Ishikawa (cell line): Measurements from ENCODE around the gene SLC38A9.

Source experiments
- CEBPB ChIP-seq: IDR thresholded peaks from 2 replicates; pipeline ENCODE4 v1.6.1; 2012
- CREB1 ChIP-seq: IDR thresholded peaks from 2 replicates; pipeline ENCODE4 v1.6.1; 2012; ENCODE audit warnings: low read depth
- EGR1 ChIP-seq: IDR thresholded peaks from 2 replicates; pipeline ENCODE4 v1.6.1; 2012
- EP300 ChIP-seq: IDR thresholded peaks from 2 replicates; pipeline ENCODE4 v1.6.1; 2012; ENCODE audit warnings: borderline replicate concordance
- FOXM1 ChIP-seq: IDR thresholded peaks from 2 replicates; pipeline ENCODE4 v1.6.1; 2012; ENCODE audit warnings: low read depth, borderline replicate concordance
- NFIC ChIP-seq: IDR thresholded peaks from 2 replicates; pipeline ENCODE4 v1.6.1; 2012
- RAD21 ChIP-seq: IDR thresholded peaks from 2 replicates; pipeline ENCODE4 v1.6.1; 2012; ENCODE audit warnings: low read depth
- REST ChIP-seq: IDR thresholded peaks from 2 replicates; pipeline ENCODE4 v1.6.1; 2012; ENCODE audit warnings: low read depth, mild to moderate bottlenecking
- TAF1 ChIP-seq: IDR thresholded peaks from 2 replicates; pipeline ENCODE4 v1.6.1; 2012; ENCODE audit warnings: low read depth, mild to moderate bottlenecking
- TCF12 ChIP-seq: IDR thresholded peaks from 2 replicates; pipeline ENCODE4 v1.6.1; 2012; ENCODE audit warnings: low read depth
- TEAD4 ChIP-seq: IDR thresholded peaks from 2 replicates; pipeline ENCODE4 v1.6.1; 2012
- USF1 ChIP-seq: IDR thresholded peaks from 2 replicates; pipeline ENCODE4 v1.6.1; 2012
- YY1 ChIP-seq: IDR thresholded peaks from 2 replicates; pipeline ENCODE4 v1.6.1; 2012; ENCODE audit warnings: low read depth
- ZBTB7A ChIP-seq: IDR thresholded peaks from 2 replicates; pipeline ENCODE4 v1.6.1; 2012; ENCODE audit warnings: low read depth
- TF ChIP-seq, protein P1 (sequence below): IDR thresholded peaks from 2 replicates; pipeline ENCODE4 v1.6.1; 2012

The SLC38A9 gene

DNA sequence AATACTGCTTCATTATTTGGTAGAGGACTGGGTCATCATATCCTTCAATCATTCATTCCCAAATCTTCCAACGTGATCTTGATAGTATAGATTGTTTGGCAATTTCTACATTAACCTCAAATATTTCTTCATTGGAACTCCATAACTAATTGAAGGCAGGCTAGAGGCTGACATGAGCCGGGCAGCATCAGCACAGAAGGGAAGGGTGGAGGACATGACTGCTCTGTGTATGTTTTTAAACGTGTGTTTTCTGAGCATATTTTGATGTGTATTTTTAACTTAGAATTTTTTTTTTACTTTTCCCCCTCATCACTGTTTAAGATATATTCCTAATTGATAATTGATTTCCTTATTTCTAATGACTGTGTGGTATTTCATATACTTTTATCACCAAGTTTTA, 38.4 kb upstream of the SLC38A9 start:
- TF ChIP-seq TAF1 (no peak), EGR1 (no peak), ZBTB7A (no peak), NFIC (no peak)

DNA sequence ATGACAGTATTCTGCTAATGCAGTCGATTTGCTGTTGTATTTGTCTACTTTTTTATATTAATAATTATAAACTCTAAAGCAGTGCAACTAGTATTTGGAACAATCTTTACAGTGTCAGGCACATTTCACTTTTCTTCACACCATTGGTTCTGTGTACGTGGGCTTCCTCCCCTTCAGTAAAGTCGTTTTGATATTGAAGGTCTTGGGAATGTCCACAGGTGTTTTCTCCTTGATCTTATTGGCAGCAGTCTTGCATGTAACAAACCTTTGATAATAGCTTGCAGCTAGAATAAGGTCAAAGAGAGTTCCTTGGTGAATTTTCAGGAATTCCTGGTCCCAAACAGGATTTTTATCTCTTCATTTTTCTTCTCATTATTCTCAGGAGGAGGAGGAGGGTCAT, 37.9 kb upstream of the SLC38A9 start:
- TF ChIP-seq TAF1: no peak
- no peak for TF ChIP-seq ZBTB7A
- no peak for TF ChIP-seq USF1
- no peak for TF ChIP-seq FOXM1
- TF ChIP-seq, protein P1, sequence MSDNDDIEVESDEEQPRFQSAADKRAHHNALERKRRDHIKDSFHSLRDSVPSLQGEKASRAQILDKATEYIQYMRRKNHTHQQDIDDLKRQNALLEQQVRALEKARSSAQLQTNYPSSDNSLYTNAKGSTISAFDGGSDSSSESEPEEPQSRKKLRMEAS: no peak
- TF ChIP-seq CREB1: no peak
- no peak for TF ChIP-seq TEAD4
- no peak for TF ChIP-seq TCF12
- no peak for TF ChIP-seq NFIC
- TF ChIP-seq REST: no peak
- TF ChIP-seq EGR1: no peak
- no peak for TF ChIP-seq CEBPB
- TF ChIP-seq YY1: no peak
- TF ChIP-seq EP300: no peak
- no peak for TF ChIP-seq RAD21

DNA sequence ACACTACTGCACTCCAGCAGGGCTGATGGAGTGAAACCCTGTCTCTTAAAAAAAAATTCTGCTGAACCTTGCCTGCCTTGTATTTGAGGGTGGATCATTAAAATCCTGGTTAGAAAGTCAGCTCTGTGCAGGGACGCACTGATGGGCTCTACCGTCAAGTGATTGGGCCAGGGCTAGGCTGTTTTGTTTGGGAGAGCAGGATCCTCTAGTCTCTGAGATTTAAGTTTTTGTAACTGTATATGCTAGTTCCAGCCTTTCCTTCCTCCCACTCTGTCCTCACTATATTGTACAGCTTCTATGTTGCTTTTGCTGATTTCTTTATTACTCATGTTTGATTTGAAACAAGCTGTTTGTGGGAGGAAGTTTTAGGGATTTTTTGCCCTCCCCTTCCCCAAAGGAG, 37.3 kb upstream of the SLC38A9 start:
- TF ChIP-seq REST (no peak), FOXM1 (no peak), EP300 (no peak), ZBTB7A (no peak), CEBPB (no peak), EGR1 (no peak), YY1 (no peak), TCF12 (no peak), TAF1 (no peak), USF1 (no peak), CREB1 (no peak), RAD21 (no peak), NFIC (no peak), TEAD4 (no peak)
- TF ChIP-seq, protein P1: no peak

DNA sequence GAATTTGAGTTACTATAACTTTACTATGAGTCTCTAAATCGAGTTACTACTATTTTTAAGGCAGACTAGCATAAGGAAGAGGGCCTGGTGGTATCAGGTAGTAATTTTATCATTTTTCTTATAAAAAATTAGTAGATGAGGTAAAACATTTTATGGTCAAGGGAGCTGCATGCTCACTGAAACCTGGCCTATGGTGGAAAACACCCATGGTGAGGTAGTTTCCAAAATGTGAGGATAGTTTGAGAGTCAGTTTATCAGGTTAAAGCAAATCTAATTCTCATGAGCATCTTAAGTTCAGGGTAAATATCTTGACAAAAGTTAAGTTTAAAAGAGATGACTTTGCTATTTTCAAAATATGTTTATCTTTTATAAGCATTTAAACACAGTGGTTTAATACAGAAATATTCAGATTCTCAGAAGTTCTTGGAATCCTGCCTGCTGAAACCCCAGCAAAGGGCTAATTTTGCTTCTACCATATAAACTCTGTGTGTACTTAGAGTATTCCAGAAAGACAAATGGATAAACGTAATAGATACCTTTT, 35.7 kb upstream of the SLC38A9 start:
- no peak for TF ChIP-seq CREB1
- TF ChIP-seq NFIC: no peak
- no peak for TF ChIP-seq FOXM1
- TF ChIP-seq, protein P1: no peak
- TF ChIP-seq EP300: no peak
- no peak for TF ChIP-seq USF1
- TF ChIP-seq TAF1: no peak
- no peak for TF ChIP-seq CEBPB
- no peak for TF ChIP-seq TCF12

DNA sequence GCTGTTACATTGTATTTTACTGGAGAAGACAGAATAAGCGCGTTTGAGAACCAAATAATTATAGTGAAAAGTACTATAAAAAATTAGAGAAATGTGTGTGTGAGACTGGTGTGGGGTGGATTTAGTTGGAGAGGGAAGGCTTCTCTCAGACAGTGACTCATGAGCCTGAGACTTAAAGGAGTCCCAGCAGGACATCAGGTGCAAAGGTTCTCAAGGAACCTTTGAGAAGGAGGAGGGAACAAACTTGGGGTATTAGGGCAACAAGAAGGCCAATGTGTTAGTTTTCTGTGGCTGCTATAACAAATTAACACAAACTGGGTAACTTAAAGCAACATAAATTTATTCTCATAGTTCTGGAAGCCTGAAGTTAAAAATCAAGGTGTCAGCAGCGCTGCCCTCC, 30.7 kb upstream of the SLC38A9 start:
- TF ChIP-seq, protein P1: no peak
- TF ChIP-seq RAD21: no peak
- no peak for TF ChIP-seq YY1
- no peak for TF ChIP-seq EP300
- TF ChIP-seq EGR1: no peak
- TF ChIP-seq NFIC: no peak
